ENCODE results near the gene FCN2.

Gene FCN2

DNA sequence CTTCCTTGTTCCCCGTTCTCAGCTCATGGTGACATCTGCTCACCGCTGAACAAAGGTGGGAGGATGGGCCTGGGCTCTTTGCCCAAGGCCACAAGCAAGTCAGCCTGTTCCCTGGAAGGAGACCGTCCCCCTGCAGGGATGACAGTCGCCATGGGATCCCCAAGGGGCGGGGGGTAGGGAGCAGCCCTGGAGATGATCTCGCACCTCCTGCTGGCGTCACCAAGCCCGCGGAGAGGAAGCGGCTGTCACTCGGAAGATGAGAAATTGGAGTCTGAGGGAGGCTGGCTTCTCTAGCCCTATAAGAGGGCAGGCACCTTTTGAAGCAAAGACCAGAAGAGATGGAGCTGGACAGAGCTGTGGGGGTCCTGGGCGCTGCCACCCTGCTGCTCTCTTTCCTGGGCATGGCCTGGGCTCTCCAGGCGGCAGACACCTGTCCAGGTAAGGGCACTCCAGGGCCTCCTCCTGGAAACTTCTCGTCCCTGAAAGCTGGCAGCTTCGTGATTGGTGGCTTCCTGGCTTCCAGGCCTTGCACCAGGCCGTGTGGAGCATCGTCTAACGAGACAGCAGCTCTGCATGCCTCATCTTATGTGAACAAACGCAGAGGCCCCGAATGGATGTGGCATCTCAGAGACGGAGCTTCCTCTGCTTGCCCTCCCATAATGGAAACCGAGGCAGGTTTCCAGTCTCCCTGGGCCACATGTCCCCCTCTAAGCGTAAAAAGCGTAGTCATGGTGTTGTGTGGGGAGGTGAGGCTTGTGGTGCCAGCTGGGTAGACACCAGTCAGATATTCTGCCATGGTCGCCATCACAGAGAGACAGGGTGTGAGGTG, at the start of gene FCN2:
Gene FCN2, plus strand, starts transcription at position 327 of the 829 bp plus-strand sequence. Its CDS starts 12 bp downstream, at position 339.
- DNase-seq = no peak

DNA sequence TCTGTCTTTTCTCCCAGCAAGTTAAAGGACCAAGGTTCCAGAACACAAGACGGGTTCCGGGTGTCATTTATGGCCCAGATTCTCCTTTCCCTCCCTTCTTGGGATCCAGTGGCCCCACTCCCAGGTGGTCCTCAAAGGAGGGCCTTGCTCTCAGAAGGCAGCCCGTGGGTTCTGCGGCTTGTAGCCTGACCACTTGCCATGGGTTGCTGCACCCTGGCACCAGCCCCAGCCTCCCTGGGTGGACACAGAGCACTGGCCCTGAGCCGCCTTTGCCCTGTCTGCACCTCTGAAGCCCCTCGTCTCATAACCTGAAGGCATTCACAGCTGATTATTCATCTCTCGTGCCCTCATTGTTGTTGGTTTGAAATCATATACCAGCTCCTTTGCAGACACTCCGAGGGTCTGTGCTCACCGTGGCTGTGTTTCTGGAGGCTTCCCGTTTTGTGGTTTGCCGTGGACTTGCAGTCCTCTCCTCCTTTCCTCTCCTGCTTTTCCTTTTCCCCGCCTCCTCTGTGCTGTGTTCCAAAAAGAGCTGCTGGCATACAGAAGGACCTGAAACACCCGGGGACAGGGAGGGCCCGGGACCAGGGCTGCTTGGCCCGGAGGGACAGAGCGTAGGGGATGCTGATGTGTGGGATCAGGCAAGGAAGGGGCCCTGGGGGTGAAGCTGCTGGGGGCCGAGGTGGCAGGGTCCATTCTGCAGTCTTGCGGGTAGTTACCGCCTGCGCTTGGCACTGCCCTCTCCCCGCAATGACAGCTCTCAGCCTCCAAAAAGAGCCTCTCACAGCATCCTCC, 49.5 kb upstream of the FCN2 start:
- DNase-seq = no peak

DNA sequence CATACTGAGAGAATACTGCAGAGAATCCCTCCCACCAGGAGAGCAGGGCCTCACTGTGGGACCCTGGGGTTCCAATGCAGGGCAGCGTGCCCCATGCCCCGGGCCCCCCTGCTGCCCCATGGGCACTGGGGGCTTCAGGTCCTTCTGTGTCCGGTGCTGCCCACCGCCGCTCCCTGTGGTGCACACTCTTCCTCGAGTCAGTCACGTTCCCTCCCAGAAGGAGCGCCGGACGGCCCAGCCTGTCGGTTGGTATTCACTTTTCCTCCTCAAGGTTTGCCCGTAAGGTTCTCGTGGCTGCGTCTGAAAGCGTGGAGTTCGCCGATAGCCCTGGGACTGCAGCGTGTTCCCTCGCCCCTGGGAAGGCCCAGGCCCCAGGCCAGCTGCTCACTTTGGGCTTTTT, 48.1 kb upstream of the FCN2 start:
- no peak for DNase-seq

DNA sequence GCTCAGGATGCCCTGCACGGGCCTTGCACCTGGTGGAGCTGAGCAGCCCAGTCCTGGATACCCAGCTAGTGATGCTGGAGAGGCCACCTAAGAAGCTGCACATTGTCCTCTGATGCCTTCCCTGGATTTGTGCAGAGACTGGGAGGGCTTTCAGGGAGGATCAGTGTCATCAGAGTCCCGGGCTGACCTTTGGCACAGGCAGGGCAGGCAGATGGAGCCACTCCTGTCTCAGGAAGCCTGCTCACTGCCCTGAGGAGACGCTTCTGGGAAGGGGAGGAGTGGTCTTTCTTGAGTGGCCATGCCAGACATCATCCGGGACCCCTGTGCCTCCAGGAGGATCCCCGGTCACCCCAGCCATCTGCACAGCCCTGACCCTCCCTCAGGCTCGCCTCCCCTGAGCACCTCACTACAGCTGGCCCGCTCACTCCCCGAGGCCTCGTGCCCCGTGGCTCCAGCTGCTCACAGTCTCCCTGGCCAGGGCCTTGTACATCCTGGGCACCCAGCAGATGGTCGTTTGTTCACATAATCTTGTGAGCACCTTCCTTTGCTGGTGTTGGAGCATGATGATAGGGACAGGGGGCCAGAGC, 47.2 kb upstream of the FCN2 start:
- DNase-seq = no peak

DNA sequence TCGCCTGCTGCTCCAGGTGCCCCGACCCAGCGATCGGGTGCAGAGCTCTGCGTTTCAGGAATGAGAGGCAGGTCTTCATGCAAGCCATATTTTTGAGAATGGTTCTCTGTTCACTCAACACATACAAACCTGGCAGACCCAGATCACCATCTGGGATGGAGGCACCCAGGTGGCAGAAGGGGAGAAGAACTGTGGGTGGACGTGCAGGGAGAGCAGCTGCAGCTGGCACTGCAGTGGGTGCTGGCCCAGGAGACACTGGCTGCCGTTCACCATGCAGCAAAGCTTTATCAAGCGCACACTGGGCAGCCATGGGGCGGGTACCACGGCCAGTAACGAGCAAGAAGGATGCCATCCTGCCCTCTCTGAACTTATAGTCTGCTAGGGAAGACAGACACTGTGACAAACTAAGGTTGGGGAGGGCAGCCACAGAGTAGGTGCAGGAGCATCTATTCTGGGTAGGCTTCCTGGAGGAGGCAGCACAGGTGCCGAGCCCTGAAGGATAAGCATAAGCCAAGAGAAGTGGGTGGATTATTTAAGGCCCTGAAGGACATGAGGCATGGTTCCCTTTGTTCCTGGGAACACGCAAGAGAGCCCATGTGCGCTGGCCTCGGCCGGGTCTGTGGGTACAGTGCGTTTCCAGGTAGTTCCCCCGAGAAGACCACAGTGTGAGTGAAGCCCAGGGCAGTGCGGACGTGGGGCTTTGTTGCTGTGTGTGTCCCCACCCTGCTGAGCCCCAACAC, 46.2 kb upstream of the FCN2 start:
- DNase-seq = no peak

DNA sequence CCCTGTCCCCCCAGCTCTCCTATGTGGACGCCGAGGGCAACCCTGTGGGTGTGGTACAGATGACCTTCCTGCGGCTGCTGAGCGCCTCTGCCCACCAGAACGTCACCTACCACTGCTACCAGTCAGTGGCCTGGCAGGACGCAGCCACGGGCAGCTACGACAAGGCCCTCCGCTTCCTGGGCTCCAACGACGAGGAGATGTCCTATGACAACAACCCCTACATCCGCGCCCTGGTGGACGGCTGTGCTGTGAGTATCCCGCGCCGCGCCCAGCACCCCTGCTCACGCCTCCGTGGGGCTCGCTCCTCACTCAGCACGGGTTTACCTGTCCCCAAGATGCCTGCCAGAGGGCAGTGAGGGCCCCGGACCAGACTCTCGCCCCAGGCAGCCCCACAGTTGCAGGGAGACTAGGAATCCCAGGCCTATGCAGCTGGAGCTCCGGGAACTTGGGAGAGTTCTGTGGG, 45.6 kb upstream of the FCN2 start:
- no peak for DNase-seq

DNA sequence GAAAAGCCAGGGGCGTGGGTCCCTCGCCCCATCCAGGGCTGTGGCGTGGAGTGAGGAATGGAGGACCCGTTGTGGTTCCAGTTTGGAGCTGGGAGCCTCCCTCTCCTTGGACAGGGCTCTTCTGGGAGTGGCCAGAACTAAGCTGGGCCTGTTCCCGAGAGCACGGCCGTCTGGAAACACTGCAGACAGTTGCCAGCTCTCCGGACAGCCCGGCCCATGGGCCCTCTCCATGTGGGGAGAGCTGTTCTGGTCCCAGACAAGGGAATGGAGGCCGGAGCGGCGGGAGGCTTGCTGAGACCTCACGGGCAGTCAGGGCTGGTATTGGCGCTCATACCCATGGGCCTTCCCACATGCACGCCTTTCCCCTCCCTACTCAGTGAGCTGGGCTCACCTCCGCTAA, 45.2 kb upstream of the FCN2 start:
- DNase-seq = no peak

DNA sequence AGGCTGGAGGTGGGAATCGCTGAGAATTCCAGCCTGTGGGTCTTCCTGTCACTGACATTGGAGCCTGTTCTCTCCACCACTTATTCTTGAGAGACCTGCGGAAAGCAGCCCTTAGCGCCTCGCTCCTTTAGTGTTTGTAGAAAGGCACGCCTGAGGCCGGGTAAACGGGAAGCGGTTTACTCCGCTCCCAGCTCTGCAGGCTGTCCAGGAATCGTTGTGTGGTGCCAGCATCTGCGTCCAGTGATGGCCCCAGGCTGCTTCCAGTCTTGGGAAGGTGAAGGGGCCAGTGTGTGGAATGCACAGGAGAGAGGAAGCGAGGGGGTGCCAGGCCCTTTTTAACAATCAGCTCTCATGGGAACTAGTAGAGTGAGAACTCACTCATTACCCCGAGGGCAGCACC, 44.6 kb upstream of the FCN2 start:
- no peak for DNase-seq

DNA sequence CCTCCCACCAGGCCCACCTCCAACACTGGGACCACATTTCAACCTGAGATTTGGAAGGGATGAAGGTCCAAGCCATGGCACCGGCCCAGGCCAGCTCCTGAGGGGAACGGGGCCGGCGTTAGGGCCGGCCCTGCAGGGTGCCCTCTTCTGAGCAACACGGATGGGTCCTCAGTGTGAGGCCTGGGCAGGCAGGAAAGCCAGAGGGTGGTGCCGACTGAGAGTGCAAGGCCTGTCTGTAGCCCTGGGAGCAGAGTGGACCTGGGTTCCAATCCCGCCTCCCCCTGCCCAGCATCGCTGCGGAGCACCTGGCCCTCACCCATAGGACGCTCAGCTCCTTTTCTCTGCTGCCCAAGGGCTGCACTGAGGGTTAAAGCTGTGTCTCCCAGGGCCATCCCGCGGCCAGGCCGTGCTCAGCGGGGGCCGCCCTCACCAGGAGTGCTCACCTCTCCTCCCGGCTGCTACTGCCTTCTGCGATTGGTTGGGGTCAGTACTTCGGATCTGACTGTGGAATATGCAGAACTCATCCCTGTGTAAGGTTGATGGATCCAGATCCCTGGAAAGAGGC, 44.1 kb upstream of the FCN2 start:
- no peak for DNase-seq

DNA sequence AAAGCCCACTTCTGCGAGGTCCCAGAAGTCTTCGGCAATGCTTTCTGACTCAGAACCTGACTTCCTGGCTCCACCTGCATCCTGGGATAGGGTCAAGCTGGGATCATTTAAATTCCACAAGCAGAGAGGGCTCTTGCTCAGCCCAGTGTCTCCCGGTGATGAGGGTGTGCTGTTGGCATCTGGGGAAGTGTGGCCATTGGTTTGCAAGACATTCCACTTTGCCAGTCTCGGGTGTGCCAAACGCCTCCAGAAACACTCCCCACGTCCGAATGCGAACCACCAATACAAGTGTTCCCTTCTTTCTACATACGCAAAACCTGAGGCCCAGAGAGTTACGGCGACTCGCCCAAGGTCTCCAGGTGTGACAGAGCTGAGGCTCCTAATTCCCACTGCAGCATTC, 43.1 kb upstream of the FCN2 start:
- DNase-seq = no peak

DNA sequence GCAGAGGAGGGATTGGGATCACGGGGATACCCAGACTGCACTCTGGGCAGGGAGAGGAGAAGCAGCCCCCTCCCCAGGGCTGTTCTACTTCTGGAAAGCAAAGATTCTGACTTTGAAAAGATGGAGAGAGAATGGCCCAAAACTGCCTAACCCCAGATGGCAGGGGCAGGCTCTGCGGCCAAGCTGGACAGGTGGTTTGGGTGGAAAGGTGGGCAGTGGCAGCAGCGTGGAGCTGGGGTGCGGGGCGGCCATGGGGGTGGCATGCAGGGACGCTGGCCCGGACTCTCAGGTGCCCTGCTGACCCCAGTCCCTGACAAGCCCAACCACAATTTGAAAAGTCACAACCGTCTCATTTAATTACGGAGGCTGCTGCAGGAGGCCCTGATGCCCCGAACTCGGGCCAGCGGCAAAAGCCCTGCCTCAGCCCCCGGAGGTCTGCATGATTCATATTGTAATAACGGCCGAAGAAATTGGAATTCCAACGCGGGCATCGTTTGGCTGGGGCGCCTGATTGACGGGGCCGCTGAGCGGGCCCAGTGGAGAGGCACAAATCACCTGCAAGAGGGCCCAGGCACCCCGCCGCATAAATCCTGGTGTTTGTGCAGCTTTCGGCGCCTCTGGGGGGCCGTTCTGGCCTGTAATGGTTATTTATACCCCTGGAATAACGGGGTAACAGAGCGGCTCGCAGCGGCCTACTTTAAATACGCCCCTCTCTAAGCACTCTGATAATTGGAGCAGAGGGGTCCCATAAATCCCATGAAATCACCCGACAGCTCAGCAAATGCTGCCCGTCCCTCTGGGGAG, 41.8 kb upstream of the FCN2 start:
- DNase-seq = no peak

DNA sequence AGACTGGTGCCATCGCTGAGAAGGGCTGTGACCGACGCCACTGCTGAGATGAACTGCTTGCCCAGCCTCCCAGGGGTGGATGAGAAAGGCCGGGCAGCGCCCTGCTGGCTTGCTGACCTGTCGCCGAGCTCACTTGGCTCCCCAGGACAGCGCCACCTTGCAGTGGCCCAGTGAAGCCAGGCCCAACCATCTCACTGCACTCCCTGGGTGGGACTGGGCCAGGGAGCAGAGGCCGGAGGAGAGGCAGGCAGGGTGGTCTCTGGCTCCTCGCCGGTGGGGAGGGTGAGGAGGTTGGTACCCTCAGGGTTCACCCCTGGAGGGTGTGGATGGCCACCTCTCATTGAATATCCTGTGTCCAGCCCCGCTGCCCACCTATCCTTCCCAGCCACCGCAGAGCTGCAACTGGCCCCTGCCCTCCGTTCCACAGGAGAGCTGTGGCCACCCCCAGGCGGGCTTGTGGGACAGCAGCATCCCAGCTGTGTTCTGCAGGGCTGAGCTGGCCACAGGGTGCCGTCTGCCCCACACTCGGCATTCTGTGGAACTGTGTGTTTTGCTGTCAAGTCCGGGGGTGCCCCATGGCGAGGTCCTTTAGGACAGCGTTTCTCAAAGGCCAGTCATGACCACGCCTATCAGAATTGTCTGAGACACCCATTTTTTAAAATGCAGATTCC, 41.0 kb upstream of the FCN2 start:
- DNase-seq = no peak

DNA sequence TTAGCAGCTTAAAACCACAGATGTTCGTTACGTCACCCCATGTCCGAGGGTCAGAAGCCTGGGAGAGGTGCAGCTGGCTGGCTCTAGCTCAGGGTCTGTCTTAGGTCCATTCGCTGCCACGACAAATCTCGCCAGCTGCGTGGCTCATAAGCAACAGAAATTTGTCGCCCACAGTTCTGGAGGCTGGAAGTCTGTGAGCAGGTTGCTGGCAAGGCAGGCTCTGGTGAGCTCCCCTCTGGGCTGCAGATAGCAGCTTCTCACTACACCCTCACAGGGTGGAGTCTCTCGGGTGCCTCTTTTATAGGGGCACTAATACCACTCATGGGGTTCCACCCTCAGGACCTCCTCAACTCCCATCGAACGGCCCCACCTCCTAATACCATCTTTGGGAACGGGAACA, 40.1 kb upstream of the FCN2 start:
- DNase-seq = no peak

DNA sequence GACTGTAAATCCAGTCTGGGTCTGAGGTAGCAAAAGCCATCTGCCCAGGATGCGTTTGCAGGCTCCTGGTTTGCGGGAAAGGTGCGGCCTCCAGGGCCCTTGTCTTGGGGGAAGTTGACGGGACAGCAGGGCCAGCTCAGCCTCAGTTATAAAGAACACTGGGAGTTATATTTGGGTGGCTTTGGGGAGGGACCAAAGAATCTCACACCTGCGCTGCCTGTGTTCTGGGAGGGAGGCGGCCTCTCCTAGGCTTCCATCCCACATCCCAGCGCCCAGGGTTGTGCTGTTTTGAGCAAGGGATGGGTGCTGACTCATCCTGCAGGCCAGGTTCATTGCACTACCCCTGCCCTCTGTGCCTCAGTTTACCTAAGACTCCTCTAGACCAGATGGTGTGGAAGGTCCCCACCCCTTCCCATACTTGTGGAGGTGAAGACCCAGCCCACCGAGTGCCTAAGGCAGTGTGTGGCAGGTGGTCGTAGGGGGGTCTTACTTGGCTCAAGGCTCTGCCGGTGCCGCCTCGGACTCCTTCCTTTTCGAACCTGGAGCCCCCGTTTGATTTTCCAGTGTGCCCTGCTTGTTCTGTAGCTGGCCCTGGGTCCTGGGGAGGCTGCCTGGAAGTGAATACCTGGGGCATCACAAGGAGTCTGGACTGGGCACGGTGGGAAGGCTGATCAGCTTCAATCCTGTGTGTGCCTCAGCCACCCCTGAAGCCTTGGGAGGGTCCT, 39.3 kb upstream of the FCN2 start:
- DNase-seq = no peak

DNA sequence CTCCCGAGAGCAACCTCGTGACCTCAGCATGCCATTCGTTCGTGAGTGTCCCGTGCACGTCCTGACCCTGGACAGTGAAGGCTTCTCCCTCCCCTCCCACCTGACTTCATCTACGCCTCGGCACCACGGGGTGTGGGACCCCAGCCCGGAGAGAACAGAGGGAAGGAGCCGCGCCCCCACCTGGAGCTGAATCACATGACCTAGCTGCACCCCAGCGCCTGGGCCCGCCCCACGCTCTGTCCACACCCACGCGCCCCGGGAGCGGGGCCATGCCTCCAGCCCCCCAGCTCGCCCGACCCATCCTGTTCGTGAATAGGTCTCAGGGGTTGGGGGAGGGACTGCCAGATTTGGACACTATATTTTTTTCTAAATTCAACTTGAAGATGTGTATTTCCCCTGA, 38.3 kb upstream of the FCN2 start:
- no peak for DNase-seq

DNA sequence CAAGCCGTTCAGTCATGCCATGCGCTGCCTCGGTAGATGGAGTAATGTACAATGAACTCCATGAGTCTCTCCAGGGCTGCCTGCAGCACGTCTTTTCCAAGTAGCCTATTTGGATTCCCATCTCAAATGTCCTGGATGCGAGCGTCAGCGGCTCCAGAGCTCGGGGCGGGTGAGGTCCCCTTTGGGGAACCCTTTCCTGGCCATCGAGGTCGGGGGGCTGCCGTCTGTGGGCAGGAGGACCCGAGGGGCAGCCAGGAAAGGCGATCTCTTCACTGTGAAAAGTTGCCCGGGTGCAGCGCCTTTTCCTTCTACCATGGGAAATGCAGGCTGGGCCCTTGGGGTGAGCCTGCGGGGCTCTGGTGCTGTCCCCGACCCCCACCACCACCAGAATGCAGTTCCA, 36.9 kb upstream of the FCN2 start:
- no peak for DNase-seq

DNA sequence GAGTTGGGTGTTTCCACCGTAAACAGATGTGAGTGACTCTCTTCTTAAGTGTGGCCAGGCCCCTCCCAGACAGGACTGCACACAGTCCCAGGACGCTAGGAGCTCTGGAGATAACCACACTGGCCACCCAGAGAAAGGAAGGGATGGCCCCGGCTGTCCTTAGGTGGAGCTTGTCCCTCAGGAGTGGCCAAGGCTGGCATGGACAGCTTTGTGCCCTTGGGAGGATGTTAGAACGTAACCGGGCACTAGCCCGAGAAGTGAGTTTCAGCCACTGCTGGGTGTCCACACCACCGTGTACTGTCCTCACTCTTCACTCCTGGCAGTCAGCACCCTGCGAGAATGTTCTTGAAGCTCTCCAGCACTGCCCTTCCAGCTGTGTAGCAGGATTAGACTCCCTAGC, 35.8 kb upstream of the FCN2 start:
- no peak for DNase-seq

DNA sequence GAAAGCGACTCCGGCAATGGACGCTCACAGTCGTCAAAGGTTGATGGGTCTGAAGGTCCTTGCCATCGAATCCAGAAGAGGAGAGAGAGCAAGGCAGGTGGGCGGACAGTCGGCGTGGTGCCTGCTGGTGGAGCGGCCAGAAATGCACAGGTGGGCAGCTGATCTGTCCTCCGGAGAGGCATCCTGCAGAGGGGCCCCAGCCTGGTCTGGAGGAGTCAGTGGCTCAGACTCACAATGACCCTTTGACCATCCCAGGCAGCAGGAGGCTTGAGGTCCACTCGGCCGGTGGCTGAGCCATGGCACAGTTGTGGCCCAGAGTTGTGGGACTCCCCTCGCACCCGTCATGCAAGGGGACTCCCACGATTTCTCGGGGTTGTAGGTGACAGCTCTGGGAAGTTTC, 34.4 kb upstream of the FCN2 start:
- DNase-seq = no peak

DNA sequence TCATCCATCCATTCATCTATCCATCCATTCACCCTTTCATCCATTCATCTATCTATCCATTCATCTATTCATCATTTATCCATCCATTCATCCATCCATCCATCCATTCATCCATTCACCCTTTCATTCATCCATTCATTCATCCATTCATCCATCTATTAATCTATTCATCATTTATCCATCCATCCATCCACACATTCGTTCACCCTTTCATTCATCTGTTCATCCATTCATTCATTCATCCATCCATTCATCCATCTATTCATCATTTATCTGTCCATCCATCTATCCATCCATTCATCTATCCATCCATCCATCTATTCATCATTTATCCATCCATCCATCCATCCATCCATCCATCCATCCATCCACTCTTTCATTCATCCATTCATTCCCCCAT, 33.9 kb upstream of the FCN2 start:
- DNase-seq = no peak

DNA sequence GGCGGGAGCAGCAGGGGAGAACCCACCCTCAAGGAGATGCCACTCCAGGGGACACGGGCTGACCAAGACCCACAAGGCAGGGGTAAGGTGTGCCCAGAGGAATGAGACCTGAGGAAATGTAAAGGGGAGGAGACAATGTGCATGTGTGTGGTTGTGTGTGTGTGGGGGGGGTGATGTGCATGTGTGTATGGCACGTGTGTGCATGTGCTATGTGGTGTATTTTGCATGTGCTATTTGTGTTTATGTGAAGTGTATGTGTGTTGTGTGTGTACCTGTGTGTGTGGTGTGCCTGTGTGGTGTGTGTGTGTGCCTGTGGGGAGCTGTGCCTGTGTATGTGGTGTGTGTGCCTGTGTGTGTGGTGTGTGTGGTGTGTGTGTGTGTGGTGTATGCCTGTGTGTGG, 33.5 kb upstream of the FCN2 start:
- no peak for DNase-seq
